ENCODE data around the gene FOXP4. TPM values are rescaled to one million over a fixed set of nuclear protein-coding genes. Genes with fewer than 3 reads are reported as not detected.

Gene FOXP4
- total and polyA plus RNA-seq, 2 of the 13 experiments (the other 11 are each of a cell fraction or from before 2014, with no cell fraction given): 11.0 to 12.4 TPM

DNA sequence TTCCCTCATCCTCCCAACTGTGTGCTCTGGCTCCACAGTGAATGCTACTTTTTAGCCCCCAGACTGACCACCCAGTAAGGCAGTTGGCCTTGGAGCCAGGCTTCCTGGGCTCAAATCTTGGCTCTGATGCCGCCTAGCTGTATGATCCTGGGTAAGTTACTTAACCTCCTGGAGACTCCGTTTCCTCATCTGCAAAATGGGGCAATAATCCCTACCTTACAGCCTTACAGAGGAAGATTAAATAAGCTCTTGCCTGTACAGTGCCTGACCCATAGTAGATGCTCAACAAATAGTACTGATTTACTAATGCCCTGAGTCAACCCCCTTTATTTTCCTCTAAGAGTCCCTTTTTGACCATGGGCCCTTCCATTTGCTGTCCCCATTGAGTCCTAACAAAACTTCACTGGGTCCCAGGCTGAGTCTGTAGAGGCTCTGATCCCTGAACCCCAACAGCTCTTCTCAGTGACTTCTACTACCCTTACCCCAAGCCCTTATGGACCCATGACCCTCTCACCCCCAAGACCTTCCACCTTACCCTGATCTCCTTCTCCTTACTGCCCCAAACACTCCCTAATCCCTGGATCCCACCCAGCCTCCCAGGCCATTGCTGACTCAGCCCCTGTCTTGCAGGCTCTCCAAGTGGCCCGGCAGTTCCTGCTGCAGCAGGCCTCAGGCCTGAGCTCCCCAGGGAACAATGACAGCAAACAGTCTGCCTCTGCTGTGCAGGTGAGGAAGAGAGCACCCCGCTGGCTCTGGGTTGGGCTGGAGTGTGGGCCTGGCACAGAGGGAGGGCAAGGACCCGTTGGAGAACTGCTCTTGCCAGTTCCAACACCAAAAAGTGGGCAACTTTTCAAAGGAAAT lies 31.4 kb downstream of the FOXP4 start (continued):
- TF ChIP-seq ZZZ3 (CRISPR knock-in tag; IDR thresholded peaks at IDR 0.05; ENCODE audit: borderline replicate concordance) (no peak), KLF15 (CRISPR knock-in tag; IDR thresholded peaks at IDR 0.05; ENCODE audit: borderline replicate concordance) (no peak), XRCC5 (optimal IDR thresholded peaks at IDR 0.05; ENCODE audit: low read length) (no peak), PCBP2 (optimal IDR thresholded peaks at IDR 0.05; ENCODE audit: low read depth, low read length, poor library complexity, severe bottlenecking) (no peak), ZNF232 (CRISPR knock-in tag; IDR thresholded peaks at IDR 0.05; ENCODE audit: borderline replicate concordance) (no peak; the same call in 1 of the 2 replicates), ZNF883 (CRISPR knock-in tag; IDR thresholded peaks at IDR 0.05; ENCODE audit: not compliant biosample characterization) (peak; percentile 85), ADNP (CRISPR knock-in tag; IDR thresholded peaks at IDR 0.05) (peak; percentile 77; the same call in 1 of the 2 replicates), FOXA3 (CRISPR knock-in tag; IDR thresholded peaks at IDR 0.05) (no peak), FOSL2 (CRISPR knock-in tag; IDR thresholded peaks at IDR 0.05) (peak; percentile 60; the same call in 1 of the 2 replicates), ZSCAN20 (CRISPR knock-in tag; IDR thresholded peaks at IDR 0.05; ENCODE audit: borderline replicate concordance) (0 out of 2 replicates have a peak, but pooled peaks have one; percentile 58), SMYD3 (CRISPR knock-in tag; IDR thresholded peaks at IDR 0.05) (no peak), ZNF343 (CRISPR knock-in tag; IDR thresholded peaks at IDR 0.05) (0 out of 2 replicates have a peak, but pooled peaks have one; percentile 3), ZNF235 (CRISPR knock-in tag; IDR thresholded peaks at IDR 0.05; ENCODE audit: borderline replicate concordance) (no peak), HMGA1 (CRISPR knock-in tag; conservative IDR thresholded peaks at IDR 0.05) (no peak), ZNF207 (IDR thresholded peaks at IDR 0.05; ENCODE audit: borderline replicate concordance) (no peak), ARNT2 (CRISPR knock-in tag; IDR thresholded peaks at IDR 0.05; ENCODE audit: low read depth) (no peak)
- TF ChIP-seq, protein P1, sequence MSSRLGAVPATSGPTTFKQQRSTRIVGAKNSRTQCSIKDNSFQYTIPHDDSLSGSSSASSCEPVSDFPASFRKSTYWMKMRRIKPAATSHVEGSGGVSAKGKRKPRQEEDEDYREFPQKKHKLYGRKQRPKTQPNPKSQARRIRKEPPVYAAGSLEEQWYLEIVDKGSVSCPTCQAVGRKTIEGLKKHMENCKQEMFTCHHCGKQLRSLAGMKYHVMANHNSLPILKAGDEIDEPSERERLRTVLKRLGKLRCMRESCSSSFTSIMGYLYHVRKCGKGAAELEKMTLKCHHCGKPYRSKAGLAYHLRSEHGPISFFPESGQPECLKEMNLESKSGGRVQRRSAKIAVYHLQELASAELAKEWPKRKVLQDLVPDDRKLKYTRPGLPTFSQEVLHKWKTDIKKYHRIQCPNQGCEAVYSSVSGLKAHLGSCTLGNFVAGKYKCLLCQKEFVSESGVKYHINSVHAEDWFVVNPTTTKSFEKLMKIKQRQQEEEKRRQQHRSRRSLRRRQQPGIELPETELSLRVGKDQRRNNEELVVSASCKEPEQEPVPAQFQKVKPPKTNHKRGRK (CRISPR knock-in tag; IDR thresholded peaks at IDR 0.05): no peak
- TF ChIP-seq, protein P2, sequence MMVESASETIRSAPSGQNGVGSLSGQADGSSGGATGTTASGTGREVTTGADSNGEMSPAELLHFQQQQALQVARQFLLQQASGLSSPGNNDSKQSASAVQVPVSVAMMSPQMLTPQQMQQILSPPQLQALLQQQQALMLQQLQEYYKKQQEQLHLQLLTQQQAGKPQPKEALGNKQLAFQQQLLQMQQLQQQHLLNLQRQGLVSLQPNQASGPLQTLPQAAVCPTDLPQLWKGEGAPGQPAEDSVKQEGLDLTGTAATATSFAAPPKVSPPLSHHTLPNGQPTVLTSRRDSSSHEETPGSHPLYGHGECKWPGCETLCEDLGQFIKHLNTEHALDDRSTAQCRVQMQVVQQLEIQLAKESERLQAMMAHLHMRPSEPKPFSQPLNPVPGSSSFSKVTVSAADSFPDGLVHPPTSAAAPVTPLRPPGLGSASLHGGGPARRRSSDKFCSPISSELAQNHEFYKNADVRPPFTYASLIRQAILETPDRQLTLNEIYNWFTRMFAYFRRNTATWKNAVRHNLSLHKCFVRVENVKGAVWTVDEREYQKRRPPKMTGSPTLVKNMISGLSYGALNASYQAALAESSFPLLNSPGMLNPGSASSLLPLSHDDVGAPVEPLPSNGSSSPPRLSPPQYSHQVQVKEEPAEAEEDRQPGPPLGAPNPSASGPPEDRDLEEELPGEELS (CRISPR knock-in tag; IDR thresholded peaks at IDR 0.05): no peak
- TF ChIP-seq, protein P3, sequence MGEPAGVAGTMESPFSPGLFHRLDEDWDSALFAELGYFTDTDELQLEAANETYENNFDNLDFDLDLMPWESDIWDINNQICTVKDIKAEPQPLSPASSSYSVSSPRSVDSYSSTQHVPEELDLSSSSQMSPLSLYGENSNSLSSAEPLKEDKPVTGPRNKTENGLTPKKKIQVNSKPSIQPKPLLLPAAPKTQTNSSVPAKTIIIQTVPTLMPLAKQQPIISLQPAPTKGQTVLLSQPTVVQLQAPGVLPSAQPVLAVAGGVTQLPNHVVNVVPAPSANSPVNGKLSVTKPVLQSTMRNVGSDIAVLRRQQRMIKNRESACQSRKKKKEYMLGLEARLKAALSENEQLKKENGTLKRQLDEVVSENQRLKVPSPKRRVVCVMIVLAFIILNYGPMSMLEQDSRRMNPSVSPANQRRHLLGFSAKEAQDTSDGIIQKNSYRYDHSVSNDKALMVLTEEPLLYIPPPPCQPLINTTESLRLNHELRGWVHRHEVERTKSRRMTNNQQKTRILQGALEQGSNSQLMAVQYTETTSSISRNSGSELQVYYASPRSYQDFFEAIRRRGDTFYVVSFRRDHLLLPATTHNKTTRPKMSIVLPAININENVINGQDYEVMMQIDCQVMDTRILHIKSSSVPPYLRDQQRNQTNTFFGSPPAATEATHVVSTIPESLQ (CRISPR knock-in tag; conservative IDR thresholded peaks at IDR 0.05): no peak

Measured in HepG2 (cell line).